B cell (primary cell): ENCODE measurements around the gene TIAL1.

Experiments
- CTCF ChIP-seq: fragments of 200-600 bp; IDR thresholded peaks from one replicate; pipeline ENCODE4 v1.8.0; 2022; ENCODE audit warnings: antibody characterized with exemption, mild to moderate bottlenecking
- EZH2 ChIP-seq: IDR thresholded peaks from 2 replicates; pipeline ENCODE4 v1.6.1; 2012; ENCODE audit warnings: borderline replicate concordance, low read depth, mild to moderate bottlenecking, moderate library complexity, low read length; ENCODE audit not compliant: insufficient read depth, poor library complexity, severe bottlenecking

GRCh38 chr10:119540038-119540437 lies 56.7 kb downstream of the TIAL1 start:
- TF ChIP-seq CTCF = no peak
- TF ChIP-seq EZH2 = no peak
